K562 (cell line): Measurements from ENCODE around the gene FCRL3. TPM values are rescaled to one million over a fixed set of nuclear protein-coding genes. Genes with fewer than 3 reads are reported as not detected.

Experiments used
- ATAC-seq: fragments of 200-7000 bp; cut with Tn5 transposase; 3 replicates; pipeline ENCODE4 v1.9.1; 2020; ENCODE audit warnings: moderate library complexity
- BruUV-seq: library from RNA; stranded (reverse); fragments of 400-500 nt; replicated peaks from 2 replicates; lab custom pipeline; 2021; lab: Mats Ljungman, UMichigan
- CTCF ChIA-PET: fragments of 300-600 bp; formaldehyde crosslinking; extraction: SDS; loops from one replicate; lab custom pipeline; 2021; ENCODE audit warnings: low intra/inter-chr PET ratio; lab: Yijun Ruan, JAX
- POLR2A ChIA-PET: fragments of 300-600, 350-650 bp; sonication (Branson Sonifier 250); formaldehyde crosslinking; extraction: SDS; loops from one replicate; lab custom pipeline; 2021; ENCODE audit warnings: antibody characterized with exemption, inconsistent platforms; lab: Yijun Ruan, JAX
- DNase-seq, 4 experiments: peaks; one replicate each; pipeline versions ENCODE4 v3.0.0 to v3.0.0-alpha.2; 2011 to 2018; ENCODE audit warnings: low spot score in 3 of 4, mixed read lengths in 3 of 4; ENCODE audit errors: extremely low read depth in 1 of 4
- FAIRE-seq: peaks from 2 replicates; lab custom pipeline; 2011; peaks lifted over from hg19 to GRCh38; lab: Jason Lieb, UNC
- H2AFZ ChIP-seq: 2 replicates; pipeline ENCODE4 v1.6.0; 2011; ENCODE audit warnings: low read depth, low read length, control low read depth, inconsistent platforms
- H3K27ac ChIP-seq: fragments of 200-600 bp; 3 replicates; pipeline ENCODE4 v1.8.0; 2011; ENCODE audit warnings: low read depth, mild to moderate bottlenecking, control low read depth, inconsistent platforms, low read length, moderate library complexity, mixed read lengths; ENCODE audit errors: extremely low read depth
- H3K27me3 ChIP-seq, 2 experiments: fragments of 300-600 bp in 1 of 2; 2 replicates in 1 of 2; 3 replicates in 1 of 2; pipeline versions ENCODE4 v1.6.0 to v1.8.0; 2011; ENCODE audit warnings: inconsistent platforms in 2 of 2, low read length in 2 of 2, mild to moderate bottlenecking in 1 of 2, mixed read lengths in 1 of 2, moderate library complexity in 1 of 2; ENCODE audit not compliant: control insufficient read depth in 2 of 2, insufficient read depth in 2 of 2
- H3K36me3 ChIP-seq: fragments of 300-600 bp; 3 replicates; pipeline ENCODE4 v1.8.0; 2011; ENCODE audit warnings: mild to moderate bottlenecking, low read length, inconsistent platforms; ENCODE audit not compliant: control insufficient read depth, insufficient read depth
- H3K4me1 ChIP-seq, 2 experiments: fragments of 200-600 bp in 1 of 2; replicated peaks in 1 of 2; 2 replicates in 1 of 2; 3 replicates in 1 of 2; pipeline versions ENCODE4 v1.5.1 to v1.8.0; 2011; ENCODE audit warnings: inconsistent platforms in 2 of 2, low read length in 2 of 2, mild to moderate bottlenecking in 1 of 2, mixed read lengths in 1 of 2, moderate library complexity in 1 of 2; ENCODE audit not compliant: control insufficient read depth in 2 of 2, insufficient read depth in 2 of 2
- H3K4me2 ChIP-seq: 2 replicates; pipeline ENCODE4 v1.6.1; 2011; ENCODE audit warnings: low read length, control low read depth, inconsistent platforms, mixed read lengths; ENCODE audit not compliant: insufficient read depth
- H3K4me3 ChIP-seq: fragments of 200-600 bp; sonication (generic), shearing (Covaris generic); 2 replicates; pipeline ENCODE4 v1.5.1; 2016; ENCODE audit warnings: control low read depth, inconsistent platforms
- H3K79me2 ChIP-seq: fragments of 200-600 bp; 3 replicates; pipeline ENCODE4 v1.8.0; 2011; ENCODE audit warnings: low read length, inconsistent platforms; ENCODE audit not compliant: control insufficient read depth, insufficient read depth
- H3K9ac ChIP-seq, 2 experiments: 2 replicates each; pipeline versions ENCODE4 v1.6.0 to v1.6.1; 2011; ENCODE audit warnings: low read depth in 2 of 2, low read length in 2 of 2, control low read depth in 1 of 2, inconsistent platforms in 1 of 2, mild to moderate bottlenecking in 1 of 2, mixed read lengths in 1 of 2; ENCODE audit not compliant: insufficient read depth in 1 of 2
- H3K9me1 ChIP-seq: one replicate; pipeline ENCODE4 v1.6.0; 2011; ENCODE audit warnings: inconsistent platforms, mild to moderate bottlenecking, low read length, moderate library complexity; ENCODE audit not compliant: control insufficient read depth, insufficient read depth
- H3K9me3 ChIP-seq: replicated peaks from 2 replicates; pipeline ENCODE4 v1.5.1; 2011; ENCODE audit warnings: low read depth, low read length, inconsistent platforms; ENCODE audit not compliant: control insufficient read depth, insufficient read depth
- H4K20me1 ChIP-seq: replicated peaks from 2 replicates; pipeline ENCODE4 v1.6.1; 2011; ENCODE audit warnings: low read length, inconsistent platforms, mixed read lengths; ENCODE audit not compliant: control insufficient read depth, insufficient read depth
- CBX3 ChIP-seq, 2 experiments: IDR thresholded peaks; 1 replicate in 1 of 2; 2 replicates in 1 of 2; pipeline ENCODE4 v1.6.1; 2012; ENCODE audit warnings: inconsistent platforms in 2 of 2, low read length in 2 of 2, borderline replicate concordance in 1 of 2, control low read depth in 1 of 2
- KLF1 ChIP-seq: fragments of 450-650 bp; IDR thresholded peaks from 2 replicates; pipeline ENCODE4 v1.6.1; 2016; ENCODE audit warnings: missing genetic modification characterization, missing compliant biosample characterization
- MCM2 ChIP-seq: fragments of 450-650 bp; IDR thresholded peaks from 2 replicates; pipeline ENCODE4 v1.6.1; 2017; ENCODE audit warnings: low read depth, mild to moderate bottlenecking
- MTA3 ChIP-seq: fragments of 450-650 bp; formaldehyde crosslinking; IDR thresholded peaks from 2 replicates; pipeline ENCODE4 v1.6.1; 2017; ENCODE audit warnings: mild to moderate bottlenecking, borderline replicate concordance
- NFE2 ChIP-seq: IDR thresholded peaks from 2 replicates; pipeline ENCODE4 v1.6.1; 2014; ENCODE audit warnings: antibody characterized with exemption, low read depth
- RB1 ChIP-seq: fragments of 450-650 bp; IDR thresholded peaks from 2 replicates; pipeline ENCODE4 v1.6.1; 2017; ENCODE audit warnings: low read depth, mild to moderate bottlenecking
- RBM17 ChIP-seq: fragments of 200-400 bp; formaldehyde crosslinking; IDR thresholded peaks from 2 replicates; pipeline ENCODE4 v1.6.1; 2017; ENCODE audit warnings: low read depth, mild to moderate bottlenecking, low read length, borderline replicate concordance
- SAFB ChIP-seq: fragments of 200-400 bp; formaldehyde crosslinking; IDR thresholded peaks from 2 replicates; pipeline ENCODE4 v1.6.1; 2017; ENCODE audit warnings: low read depth, low read length, borderline replicate concordance
- SRSF7 ChIP-seq: fragments of 200-400 bp; formaldehyde crosslinking; optimal IDR thresholded peaks from 2 replicates; pipeline ENCODE3; 2017; ENCODE audit warnings: mild to moderate bottlenecking, low read depth, low read length
- TGIF2 ChIP-seq: sonication (generic); formaldehyde crosslinking; IDR thresholded peaks from 2 replicates; pipeline ENCODE4 v1.8.1; 2022; ENCODE audit warnings: mild to moderate bottlenecking, missing genetic modification reagents, moderate library complexity
- XRCC5 ChIP-seq: fragments of 200-400 bp; formaldehyde crosslinking; IDR thresholded peaks from 2 replicates; pipeline ENCODE4 v1.6.1; 2017; ENCODE audit warnings: low read depth, mild to moderate bottlenecking, low read length
- ZNF12 ChIP-seq: sonication (generic); formaldehyde crosslinking; IDR thresholded peaks from 2 replicates; pipeline ENCODE4 v1.4.0; 2020; ENCODE audit warnings: mild to moderate bottlenecking, missing genetic modification reagents
- in situ Hi-C: fragments of 300-500 bp; cut with MboI; formaldehyde crosslinking; loops from 4 replicates; pipeline ENCODE4 v1.15.0; 2018; ENCODE audit warnings: inconsistent platforms, mixed read lengths
- intact Hi-C: fragments of 100-400 bp; cut with micrococcal nuclease; formaldehyde crosslinking; loops from 2 replicates; pipeline ENCODE4 v1.14.2; 2022
- polyA plus RNA-seq, 8 experiments: library from polyadenylated mRNA; depleted of rRNA in 4 of 8; stranded (reverse) in 5 of 8; unstranded in 3 of 8; fragments of >200 nt; fragmentation: Nextera tagmentation in 2 of 8; fragmentation: Illumina TruSeq in 1 of 8; extraction: Ambion mirVana in 2 of 8; extraction: Trizol in 1 of 8; gene quantifications; 2 replicates each; pipeline versions ENCODE4 v1.2.1 to v1.2.3, GENCODE V29; 2011 to 2014; ENCODE audit warnings: inconsistent platforms in 1 of 8, missing spikeins in 1 of 8
- total RNA-seq, 7 experiments: library from RNA; depleted of rRNA in 6 of 7; stranded (reverse); fragments of >200 nt in 6 of 7; fragmentation: Illumina TruSeq in 2 of 7; extraction: Trizol in 2 of 7; gene quantifications; 2 replicates each; pipeline versions ENCODE4 v1.2.1 to v1.2.3, GENCODE V29; 2011 to 2021; ENCODE audit warnings: low replicate concordance in 1 of 7
- TF ChIP-seq, protein P1 (sequence below): fragments of 450-650 bp; IDR thresholded peaks from 2 replicates; pipeline ENCODE4 v1.6.1; 2016; ENCODE audit warnings: low read depth, mild to moderate bottlenecking, moderate library complexity
- TF ChIP-seq, protein P2 (sequence below): fragments of 450-650 bp; IDR thresholded peaks from 2 replicates; pipeline ENCODE4 v1.6.1; 2017; ENCODE audit warnings: antibody characterized with exemption, mild to moderate bottlenecking
- TF ChIP-seq, protein P3 (sequence below), 2 experiments: fragments of 450-650 bp; IDR thresholded peaks; 2 replicates each; pipeline ENCODE4 v1.6.1; 2018; ENCODE audit warnings: mild to moderate bottlenecking in 2 of 2, low read depth in 1 of 2; ENCODE audit not compliant: partially characterized antibody in 2 of 2

The FCRL3 gene
- total and polyA plus RNA-seq, 9 of the 15 experiments (the other 6 are each of a cell fraction or from before 2014, with no cell fraction given): not detected

DNA sequence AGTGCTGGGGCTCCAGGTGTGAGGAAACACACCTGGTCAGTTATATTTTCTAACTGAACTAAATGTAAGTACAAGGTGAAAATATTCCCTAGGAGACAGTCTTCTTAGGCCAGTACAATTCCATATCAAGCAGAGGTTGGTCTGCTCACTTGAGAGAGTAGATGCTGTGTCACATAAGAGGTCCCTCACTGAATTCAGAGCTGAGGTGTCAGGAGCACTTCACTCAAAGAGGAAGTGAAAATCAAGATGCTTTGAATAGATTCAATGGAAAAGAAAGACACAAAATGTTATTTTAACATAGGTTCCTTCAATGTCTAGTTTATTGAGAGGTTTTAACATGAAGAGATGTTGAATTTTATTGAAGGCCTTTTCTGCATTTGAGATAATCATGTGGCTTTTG is 4.3 kb upstream of the FCRL3 start:
- ATAC-seq (no peak), FAIRE-seq (no peak), DNase-seq (no peak)
- no peak overlapping the region for H2AFZ ChIP-seq
- no peaks in the 10 kb centered on the region for H3K9me3 ChIP-seq
- ChIA-PET POLR2A (no interaction called here), CTCF (no interaction called here)
- H3K27ac ChIP-seq: no peak overlapping the region
- no peak overlapping the region for H3K4me2 ChIP-seq
- BruUV-seq: no TSS peak
- H3K9me1 ChIP-seq: no peaks in the 10 kb centered on the region
- H3K27me3 ChIP-seq: no peaks in the 10 kb centered on the region
- no peaks in the 10 kb centered on the region for H3K4me1 ChIP-seq
- H3K9ac ChIP-seq: no peak overlapping the region
- no peaks in the 10 kb centered on the region for H4K20me1 ChIP-seq
- in situ Hi-C loops (no loop called here), intact Hi-C loops (no loop called here)
- no peaks in the 10 kb centered on the region for H3K36me3 ChIP-seq
- H3K79me2 ChIP-seq: no peaks in the 10 kb centered on the region
- no peak overlapping the region for H3K4me3 ChIP-seq
- no peak for TF ChIP-seq SAFB
- TF ChIP-seq MCM2: no peak
- TF ChIP-seq, protein P1, sequence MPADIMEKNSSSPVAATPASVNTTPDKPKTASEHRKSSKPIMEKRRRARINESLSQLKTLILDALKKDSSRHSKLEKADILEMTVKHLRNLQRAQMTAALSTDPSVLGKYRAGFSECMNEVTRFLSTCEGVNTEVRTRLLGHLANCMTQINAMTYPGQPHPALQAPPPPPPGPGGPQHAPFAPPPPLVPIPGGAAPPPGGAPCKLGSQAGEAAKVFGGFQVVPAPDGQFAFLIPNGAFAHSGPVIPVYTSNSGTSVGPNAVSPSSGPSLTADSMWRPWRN: no peak
- TF ChIP-seq XRCC5: no peak
- no peak for TF ChIP-seq ZNF12
- no peak for TF ChIP-seq NFE2
- TF ChIP-seq RB1: no peak
- no peak for TF ChIP-seq TGIF2 (CRISPR knock-in tag)
- TF ChIP-seq RBM17: no peak
- no peak for TF ChIP-seq CBX3 (IDR thresholded peaks at IDR 0.05; ENCODE audit: borderline replicate concordance in 1 of 2, low read length in 2 of 2)
- TF ChIP-seq, protein P2, sequence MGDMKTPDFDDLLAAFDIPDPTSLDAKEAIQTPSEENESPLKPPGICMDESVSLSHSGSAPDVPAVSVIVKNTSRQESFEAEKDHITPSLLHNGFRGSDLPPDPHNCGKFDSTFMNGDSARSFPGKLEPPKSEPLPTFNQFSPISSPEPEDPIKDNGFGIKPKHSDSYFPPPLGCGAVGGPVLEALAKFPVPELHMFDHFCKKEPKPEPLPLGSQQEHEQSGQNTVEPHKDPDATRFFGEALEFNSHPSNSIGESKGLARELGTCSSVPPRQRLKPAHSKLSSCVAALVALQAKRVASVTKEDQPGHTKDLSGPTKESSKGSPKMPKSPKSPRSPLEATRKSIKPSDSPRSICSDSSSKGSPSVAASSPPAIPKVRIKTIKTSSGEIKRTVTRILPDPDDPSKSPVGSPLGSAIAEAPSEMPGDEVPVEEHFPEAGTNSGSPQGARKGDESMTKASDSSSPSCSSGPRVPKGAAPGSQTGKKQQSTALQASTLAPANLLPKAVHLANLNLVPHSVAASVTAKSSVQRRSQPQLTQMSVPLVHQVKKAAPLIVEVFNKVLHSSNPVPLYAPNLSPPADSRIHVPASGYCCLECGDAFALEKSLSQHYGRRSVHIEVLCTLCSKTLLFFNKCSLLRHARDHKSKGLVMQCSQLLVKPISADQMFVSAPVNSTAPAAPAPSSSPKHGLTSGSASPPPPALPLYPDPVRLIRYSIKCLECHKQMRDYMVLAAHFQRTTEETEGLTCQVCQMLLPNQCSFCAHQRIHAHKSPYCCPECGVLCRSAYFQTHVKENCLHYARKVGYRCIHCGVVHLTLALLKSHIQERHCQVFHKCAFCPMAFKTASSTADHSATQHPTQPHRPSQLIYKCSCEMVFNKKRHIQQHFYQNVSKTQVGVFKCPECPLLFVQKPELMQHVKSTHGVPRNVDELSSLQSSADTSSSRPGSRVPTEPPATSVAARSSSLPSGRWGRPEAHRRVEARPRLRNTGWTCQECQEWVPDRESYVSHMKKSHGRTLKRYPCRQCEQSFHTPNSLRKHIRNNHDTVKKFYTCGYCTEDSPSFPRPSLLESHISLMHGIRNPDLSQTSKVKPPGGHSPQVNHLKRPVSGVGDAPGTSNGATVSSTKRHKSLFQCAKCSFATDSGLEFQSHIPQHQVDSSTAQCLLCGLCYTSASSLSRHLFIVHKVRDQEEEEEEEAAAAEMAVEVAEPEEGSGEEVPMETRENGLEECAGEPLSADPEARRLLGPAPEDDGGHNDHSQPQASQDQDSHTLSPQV: no peak
- TF ChIP-seq KLF1 (tag): no peak
- TF ChIP-seq MTA3: no peak
- no peak for TF ChIP-seq SRSF7
- TF ChIP-seq, protein P3, sequence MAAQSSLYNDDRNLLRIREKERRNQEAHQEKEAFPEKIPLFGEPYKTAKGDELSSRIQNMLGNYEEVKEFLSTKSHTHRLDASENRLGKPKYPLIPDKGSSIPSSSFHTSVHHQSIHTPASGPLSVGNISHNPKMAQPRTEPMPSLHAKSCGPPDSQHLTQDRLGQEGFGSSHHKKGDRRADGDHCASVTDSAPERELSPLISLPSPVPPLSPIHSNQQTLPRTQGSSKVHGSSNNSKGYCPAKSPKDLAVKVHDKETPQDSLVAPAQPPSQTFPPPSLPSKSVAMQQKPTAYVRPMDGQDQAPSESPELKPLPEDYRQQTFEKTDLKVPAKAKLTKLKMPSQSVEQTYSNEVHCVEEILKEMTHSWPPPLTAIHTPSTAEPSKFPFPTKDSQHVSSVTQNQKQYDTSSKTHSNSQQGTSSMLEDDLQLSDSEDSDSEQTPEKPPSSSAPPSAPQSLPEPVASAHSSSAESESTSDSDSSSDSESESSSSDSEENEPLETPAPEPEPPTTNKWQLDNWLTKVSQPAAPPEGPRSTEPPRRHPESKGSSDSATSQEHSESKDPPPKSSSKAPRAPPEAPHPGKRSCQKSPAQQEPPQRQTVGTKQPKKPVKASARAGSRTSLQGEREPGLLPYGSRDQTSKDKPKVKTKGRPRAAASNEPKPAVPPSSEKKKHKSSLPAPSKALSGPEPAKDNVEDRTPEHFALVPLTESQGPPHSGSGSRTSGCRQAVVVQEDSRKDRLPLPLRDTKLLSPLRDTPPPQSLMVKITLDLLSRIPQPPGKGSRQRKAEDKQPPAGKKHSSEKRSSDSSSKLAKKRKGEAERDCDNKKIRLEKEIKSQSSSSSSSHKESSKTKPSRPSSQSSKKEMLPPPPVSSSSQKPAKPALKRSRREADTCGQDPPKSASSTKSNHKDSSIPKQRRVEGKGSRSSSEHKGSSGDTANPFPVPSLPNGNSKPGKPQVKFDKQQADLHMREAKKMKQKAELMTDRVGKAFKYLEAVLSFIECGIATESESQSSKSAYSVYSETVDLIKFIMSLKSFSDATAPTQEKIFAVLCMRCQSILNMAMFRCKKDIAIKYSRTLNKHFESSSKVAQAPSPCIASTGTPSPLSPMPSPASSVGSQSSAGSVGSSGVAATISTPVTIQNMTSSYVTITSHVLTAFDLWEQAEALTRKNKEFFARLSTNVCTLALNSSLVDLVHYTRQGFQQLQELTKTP (IDR thresholded peaks at IDR 0.05; ENCODE audit: low read depth in 1 of 2, partially characterized antibody in 2 of 2): no peak
